Inflammatory macrophage (primary cell): ENCODE measurements around the gene SEBOX.

ENCODE experiments used
- DNase-seq, 2 donors: peaks; one replicate each; pipeline ENCODE4 v3.0.0-alpha.2; 2020 to 2022

Gene SEBOX

DNA sequence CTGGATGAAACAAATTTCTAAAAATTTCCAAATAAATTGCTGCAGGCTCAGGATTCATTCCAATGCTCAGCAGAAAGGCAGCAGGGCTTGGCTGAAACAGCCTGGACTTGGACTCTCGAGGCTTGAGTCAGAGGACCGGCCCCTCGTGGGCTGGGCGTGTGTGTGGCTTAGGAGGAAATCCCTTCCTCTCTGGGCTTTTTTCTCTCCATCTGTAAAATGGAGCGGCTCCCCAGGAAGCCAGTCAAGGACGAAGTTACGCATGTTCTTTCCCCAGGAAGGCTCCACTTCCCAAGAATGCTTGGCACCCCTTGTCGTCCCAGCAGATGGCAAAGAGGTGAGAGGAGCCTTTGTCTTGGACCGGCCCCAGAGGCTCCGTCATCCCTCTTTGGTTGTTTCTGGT is 27.5 kb upstream of the SEBOX start:
- DNase-seq: no peak

DNA sequence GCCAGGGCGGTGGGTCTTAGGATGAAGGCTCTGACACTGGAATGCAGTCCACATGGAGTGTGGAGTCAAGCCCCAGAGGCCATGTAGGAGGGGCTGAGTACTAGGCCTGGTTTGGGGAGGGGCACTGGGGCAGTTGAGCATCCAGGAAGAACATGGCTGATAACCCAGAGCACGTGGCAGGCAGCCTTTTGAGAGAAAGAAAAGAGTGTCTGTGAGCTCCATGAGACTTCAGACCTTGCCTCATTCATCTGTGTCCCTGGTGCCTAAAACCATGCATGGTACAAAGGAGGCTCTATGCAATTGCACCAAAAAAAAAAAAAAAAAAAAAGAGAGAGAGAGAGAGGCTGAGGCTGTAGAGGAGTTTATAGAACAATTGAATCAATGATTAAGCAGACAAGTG is 26.4 kb upstream of the SEBOX start:
- no peak for DNase-seq

DNA sequence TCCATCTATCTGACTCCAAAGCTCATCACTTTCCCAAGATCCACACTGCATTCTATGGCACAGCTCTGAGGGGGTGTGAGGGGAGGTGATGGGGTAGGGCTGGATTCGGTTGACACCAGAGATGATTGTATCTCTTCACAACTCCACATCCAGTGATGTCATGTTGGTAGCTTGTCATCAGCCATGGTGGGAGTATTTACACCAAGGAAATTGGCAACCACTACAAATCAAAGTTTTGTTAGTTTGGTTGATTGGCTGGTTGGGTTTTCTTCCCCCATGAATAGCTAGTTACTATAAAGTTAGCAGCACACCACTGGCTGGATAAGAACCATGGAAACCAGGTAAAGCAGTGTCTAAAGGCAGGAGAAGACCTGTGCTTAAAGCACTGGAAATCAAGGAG is 26.0 kb upstream of the SEBOX start:
- DNase-seq: no peak

DNA sequence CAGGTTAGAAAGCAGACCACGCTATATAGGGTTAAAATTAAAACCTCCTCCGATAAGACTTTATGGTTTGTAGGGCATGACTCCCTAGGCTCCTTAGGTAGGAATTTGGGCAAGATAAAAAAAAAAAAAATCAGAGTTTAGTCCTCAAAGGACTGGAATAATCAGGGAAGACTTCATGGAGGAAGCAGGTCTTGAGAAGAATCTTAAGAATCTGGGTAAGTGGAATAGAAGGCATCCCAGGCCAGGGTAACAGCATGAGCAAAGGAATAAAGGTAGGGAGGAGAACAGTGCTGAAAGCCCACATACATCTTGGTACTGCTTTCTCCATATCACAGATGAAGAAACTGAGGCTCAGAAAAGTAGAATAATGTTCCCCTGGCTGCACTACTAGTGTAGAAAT is 25.6 kb upstream of the SEBOX start:
- no peak for DNase-seq

DNA sequence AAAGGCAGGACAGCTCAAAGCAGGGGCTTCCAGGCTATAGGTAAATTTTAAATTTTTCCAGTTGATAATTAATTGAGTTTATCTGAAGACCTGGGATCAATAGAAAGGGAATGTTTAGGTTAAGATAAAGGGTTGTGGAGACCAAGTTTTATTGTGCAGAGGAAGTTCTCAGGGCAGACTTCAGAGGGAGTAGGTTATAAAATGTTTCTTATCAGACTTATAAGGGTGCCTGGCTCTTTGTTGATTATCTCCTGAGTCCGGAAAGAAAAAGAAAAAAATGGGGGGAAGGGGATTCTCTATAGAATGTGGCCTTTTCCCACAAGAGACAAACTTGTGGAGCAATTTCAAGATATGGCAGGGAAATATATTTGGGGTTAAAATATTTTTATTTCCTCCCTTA is 25.1 kb upstream of the SEBOX start:
- no peak for DNase-seq

DNA sequence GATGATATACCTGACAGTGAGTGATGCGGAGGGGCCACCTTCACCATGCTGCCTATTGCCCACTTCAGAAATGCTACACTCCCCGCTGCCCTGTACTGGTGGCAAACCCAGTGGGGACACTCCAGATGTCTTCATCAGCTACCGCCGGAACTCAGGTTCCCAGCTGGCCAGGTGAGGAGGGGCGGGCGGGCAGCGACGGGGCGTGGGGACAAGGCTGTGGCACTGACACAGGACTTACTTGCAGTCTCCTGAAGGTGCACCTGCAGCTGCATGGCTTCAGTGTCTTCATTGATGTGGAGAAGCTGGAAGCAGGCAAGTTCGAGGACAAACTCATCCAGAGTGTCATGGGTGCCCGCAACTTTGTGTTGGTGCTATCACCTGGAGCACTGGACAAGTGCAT is 23.1 kb upstream of the SEBOX start:
- no peak for DNase-seq

DNA sequence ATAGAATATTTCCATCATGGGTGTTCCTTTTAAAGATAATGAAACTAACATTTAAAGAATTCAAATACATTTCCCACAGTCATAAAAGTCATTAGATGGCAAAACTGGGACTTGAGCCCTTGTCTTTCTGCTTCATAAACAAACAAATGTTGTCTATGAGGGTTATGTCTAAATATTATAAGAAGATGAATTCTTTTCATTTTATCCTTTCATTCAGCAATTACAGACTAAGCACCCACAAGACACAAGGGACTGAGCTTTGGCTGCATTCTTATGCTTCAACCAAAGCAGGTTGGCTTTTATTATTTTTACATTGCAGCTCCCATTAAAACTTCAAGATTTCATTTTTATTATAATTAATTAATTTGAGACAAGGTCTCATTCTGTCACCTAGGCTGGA is 21.4 kb upstream of the SEBOX start:
- DNase-seq: no peak

- DNase-seq: no peak
Measured at GRCh38 chr17:28385406-28385805, 20.4 kb upstream of the SEBOX start.

DNA sequence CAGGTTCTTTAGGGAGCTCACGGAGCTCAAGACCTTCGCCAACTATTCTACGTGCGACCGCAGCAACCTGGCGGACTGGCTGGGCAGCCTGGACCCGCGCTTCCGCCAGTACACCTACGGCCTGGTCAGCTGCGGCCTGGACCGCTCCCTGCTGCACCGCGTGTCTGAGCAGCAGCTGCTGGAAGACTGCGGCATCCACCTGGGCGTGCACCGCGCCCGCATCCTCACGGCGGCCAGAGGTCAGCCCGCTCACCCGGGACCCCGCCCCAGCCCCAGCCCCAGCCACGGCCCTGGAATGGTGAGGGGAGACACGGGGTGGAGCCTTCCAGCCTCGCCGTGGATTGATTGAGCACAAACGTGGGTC is 20.0 kb upstream of the SEBOX start:
- no peak for DNase-seq

GRCh38 chr17:28384281-28385036 is 19.5 kb upstream of the SEBOX start:
- peak; percentile 54 to 63 for DNase-seq

- peak in 1 of 2 donors; percentile 54 for DNase-seq
Measured at GRCh38 chr17:28381141-28381825, 16.3 kb upstream of the SEBOX start.

GRCh38 chr17:28379814-28380801 is 15.1 kb upstream of the SEBOX start:
- peak; percentile 52 to 79 for DNase-seq

DNA sequence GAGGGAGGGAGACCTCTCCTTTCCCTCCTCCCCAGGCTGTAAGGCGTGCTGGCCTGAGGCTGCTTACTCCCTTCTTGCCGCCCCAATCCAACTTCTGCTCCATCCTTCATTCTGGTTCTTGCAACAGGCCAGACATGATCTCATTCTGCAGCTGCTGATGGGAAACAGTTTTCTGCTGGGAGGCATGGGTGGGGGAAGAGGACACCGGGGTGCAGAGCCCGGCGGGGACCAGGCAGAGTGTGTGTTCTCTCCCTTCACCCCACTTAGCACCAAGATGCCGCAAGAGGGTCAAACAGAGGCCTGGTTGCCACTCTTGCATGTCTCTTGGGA is 7.9 kb upstream of the SEBOX start:
- DNase-seq: no peak

- no peak for DNase-seq
Measured at GRCh38 chr17:28372203-28372944, 7.4 kb upstream of the SEBOX start.

- no peak for DNase-seq
Measured at GRCh38 chr17:28371245-28372202, 6.5 kb upstream of the SEBOX start, which contains the start of gene SARM1. Gene SARM1, plus strand, starts transcription at chr17:28371694. Its CDS starts 339 bp downstream, at chr17:28372033.

DNA sequence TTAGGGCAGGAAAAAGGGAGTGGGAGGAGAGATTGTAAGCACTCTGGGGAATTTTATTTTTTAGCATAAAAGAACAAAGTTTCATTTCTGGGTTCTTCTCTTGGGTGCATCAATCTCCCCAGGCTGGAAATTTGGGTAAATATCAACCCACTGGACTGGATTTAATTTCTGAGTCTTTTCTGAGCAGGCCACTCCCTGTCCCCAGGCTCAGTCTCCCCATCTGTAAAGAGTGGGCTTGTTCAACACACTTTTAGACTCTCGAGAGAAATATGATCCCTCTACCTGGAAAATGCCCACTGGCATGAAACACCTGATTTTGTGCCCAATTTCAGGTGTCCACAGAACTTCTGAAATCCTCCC is 5.7 kb upstream of the SEBOX start:
- no peak for DNase-seq

DNA sequence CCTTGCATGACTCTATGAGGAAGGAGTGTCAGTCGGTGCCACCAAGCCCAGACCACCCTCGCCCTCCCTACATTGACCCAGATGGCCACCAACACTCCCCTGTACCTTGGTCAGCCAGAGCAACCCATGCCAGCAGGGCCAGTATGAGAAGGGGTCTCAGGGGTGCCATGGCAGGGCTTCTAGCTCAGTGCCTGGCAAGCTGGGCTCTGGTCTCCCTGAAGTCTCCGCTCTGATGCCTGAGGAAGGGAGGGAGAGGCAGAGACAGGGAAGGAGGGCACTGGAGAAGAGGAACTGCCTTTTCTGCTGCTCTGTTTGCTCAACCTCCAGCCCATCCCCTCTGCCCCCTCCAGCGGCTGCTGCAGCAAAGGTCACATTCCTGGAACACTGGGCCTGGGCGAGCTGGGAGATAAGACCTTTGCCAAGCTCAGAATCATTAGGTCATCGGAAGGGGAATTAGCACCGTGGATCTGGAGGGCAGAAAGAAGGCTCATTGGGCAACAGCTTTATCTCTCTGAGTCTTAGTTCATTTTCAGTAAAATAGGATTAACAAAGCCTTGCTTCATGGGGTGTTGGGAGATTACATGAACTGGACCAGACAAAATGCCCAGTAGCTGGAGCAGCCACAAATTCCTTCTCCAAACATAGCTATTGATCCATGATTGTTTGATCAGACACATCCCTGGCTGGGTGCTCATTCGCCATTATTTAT is 5.2 kb upstream of the SEBOX start, which contains the start of gene VTN:
VTN (minus strand) TSS at position 273 of the 709 bp plus-strand sequence; CDS start at position 169, 104 bp downstream.
- DNase-seq: peak; percentile 24 to 51

DNA sequence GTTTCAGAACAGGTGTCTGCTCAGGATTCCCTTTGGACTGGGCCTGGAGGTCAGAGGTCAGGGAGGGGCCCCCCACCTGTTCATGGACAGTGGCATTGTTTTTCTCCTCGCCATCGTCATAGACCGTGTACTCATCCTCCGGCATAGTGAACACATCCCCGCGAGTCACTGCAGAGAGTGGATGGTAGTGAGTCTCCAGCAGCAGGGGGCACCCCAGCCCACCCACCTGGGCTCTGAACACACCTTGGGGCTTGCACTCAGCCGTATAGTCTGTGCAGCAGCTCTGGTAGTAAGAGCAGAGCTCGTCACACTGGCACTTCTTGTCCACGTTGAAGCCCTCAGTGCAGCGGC is 4.7 kb upstream of the SEBOX start:
- DNase-seq: no peak

- DNase-seq: no peak
Measured at GRCh38 chr17:28368915-28369683, 4.1 kb upstream of the SEBOX start.

DNA sequence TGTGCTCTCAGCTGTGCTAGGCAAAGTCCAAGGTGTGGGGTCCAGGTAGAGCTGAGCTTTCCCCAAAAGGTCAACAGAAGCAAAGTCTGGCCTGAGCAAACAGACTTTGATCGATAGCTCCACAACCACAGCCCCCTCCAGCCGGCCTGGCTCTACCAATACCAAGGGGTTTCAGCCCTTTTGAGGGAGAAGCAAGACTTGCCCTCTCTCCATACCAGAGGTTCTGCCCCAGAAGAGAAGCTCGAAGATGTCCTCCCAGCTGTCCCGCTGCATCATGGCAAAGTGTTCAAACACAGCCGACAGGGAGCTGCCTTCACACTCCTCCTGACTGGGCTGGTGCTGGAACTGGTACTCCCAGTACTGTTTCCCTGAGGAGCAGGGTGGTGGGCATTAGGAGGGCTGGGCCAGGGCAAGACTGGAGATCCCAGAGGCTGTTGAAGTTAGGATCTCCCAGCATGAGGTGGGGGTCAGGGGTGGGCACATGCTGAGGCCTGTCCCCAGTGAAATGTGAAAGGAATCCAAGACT is 3.4 kb upstream of the SEBOX start:
- no peak for DNase-seq
